ENCODE measurements around the gene NEMP2.
"Not testable (repeated sequence)": the region's sequence is repeated elsewhere in the genome, so short reads cannot be mapped to it uniquely, and the experiment has no call there.

The NEMP2 gene

GRCh38 chr2:190526105-190526750, 8.3 kb downstream of the NEMP2 start:
- no peak for DNase-seq (ENCODE audit: low spot score)

GRCh38 chr2:190524928-190525327, 9.6 kb downstream of the NEMP2 start:
- DNase-seq (ENCODE audit: low spot score), result no peak

DNA sequence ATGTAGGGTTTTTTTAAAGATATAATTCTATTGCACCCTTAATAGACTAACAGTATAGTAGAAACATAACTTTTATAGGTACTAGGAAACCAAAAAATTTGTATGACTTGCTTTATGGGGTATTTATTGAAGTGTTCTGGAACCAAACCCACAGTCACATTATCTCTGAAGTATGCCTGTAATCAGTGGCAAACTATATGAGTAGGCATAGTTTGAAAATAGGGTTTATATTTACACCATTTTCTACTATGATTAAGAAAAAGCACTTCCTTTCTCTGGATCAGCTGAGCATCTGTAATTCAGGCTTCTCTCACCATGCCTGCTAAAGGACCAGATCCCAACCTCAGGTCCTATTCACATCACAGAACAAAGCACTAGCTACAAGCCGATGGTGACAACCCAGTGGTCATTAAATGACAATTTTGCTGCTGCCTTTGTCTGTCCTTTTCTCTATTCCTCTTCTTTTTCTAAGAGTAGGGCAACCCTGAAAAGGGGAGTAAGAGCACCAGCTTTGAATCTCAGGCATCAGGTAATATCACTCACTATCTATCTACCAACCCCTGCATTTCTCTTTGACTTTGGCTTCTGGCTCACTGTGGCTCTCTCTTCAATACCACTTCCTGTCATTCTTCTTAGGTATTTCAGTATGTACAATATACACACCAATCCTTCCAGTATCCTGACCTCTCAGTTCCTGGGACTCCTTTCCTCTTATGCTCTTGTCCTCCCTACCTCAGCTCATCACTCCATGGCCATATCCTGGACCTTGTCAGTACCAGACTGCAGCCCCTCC, 14.4 kb downstream of the NEMP2 start:
- no peak for DNase-seq (ENCODE audit: low spot score)

- no peak for DNase-seq (ENCODE audit: low spot score)
Observed at GRCh38 chr2:190517468-190517867, 17.1 kb downstream of the NEMP2 start.

GRCh38 chr2:190515687-190516086, 18.8 kb downstream of the NEMP2 start:
- no peak for DNase-seq (ENCODE audit: low spot score)

GRCh38 chr2:190514676-190515075, 19.8 kb downstream of the NEMP2 start:
- no peak for DNase-seq (ENCODE audit: low spot score)

GRCh38 chr2:190513877-190514276, 20.6 kb downstream of the NEMP2 start:
- no peak for DNase-seq (ENCODE audit: low spot score)

GRCh38 chr2:190512539-190513095, 21.9 kb downstream of the NEMP2 start:
- DNase-seq (ENCODE audit: low spot score), result no peak

DNA sequence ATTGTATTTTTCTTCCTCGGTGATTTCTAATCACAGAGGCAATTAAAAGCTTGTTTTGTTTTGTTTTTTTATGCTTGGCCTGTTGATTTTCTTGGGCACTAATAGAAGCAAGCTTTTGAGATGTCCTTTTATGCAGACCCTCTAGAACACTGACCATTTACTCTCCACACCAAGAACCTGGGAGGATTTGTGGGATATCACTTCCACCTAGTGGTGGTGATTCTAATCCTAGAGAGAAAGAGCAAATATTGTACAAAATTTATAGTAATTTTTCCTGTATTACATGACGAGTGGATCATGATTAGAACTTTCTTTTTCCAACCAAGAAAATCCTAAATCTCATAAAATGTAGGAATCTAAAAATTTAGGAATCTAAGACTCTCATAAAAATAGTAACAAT, 23.4 kb downstream of the NEMP2 start:
- peak; percentile 59 for DNase-seq (ENCODE audit: low spot score)

- DNase-seq (ENCODE audit: low spot score), result not testable (repeated sequence)
Observed at GRCh38 chr2:190509895-190510294, 24.6 kb downstream of the NEMP2 start.

GRCh38 chr2:190507135-190507534, 27.4 kb downstream of the NEMP2 start:
- DNase-seq (ENCODE audit: low spot score), result peak; percentile 86

DNA sequence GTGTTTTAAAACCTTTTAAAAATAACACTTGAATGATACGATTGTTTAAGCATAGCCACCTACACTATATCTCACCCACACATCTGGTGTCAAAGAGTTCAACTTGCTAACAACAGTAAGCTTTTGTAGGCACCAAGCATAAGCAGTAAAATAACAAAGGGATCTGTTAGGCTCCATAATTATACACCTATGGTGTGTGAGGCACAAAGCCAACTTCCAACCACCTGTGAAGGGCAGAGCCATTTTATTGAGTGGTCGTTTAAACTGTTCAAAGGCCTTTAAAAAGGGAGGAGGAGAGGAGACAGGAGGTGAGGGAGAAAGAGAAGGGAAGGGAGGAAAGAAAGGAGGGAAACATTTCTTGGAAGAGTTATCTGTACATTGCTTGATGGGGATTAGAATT, 27.9 kb downstream of the NEMP2 start:
- peak; percentile 22 for DNase-seq (ENCODE audit: low spot score)

DNA sequence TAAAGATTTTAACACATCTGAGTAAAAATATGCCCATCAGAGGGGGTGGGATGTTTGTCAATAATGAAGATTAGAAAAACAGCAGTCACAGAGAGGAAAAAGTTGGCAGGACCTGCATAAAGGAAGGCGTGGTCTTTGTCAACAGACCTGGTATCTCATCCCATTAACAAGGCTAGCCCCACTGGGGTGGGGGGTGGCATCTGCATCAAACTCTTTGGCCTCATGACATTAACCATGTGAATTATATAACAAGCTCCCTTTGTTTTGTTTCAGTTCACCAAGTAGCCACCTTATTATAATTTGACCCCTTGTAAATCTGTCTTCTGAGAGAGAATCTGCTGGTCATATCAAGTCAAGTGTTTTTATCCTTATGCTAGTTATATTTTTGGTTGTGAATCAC, 28.8 kb downstream of the NEMP2 start:
- no peak for DNase-seq (ENCODE audit: low spot score)

GRCh38 chr2:190504912-190505311, 29.6 kb downstream of the NEMP2 start:
- no peak for DNase-seq (ENCODE audit: low spot score)

DNA sequence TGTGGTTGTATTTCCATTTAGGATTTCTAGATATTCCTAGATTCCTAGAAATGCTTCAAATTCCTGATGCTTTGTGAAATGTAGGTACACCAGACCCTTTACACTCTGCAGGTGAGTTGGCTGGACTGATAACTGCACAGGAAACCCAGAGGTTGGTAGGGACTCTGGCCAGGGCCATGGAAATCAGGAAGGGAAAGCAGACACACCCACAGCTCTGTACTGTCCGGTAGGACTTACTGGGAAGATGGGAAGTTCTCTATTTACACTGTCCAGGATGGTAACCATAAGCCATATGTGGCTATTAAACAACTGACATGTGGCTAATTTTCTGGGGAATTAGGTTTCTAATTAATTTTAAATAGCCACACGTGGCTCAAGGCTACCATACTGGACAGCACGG, 31.4 kb downstream of the NEMP2 start:
- DNase-seq (ENCODE audit: low spot score), result peak; percentile 14

- no peak for DNase-seq (ENCODE audit: low spot score)
Observed at GRCh38 chr2:190501702-190502407, 32.7 kb downstream of the NEMP2 start.

DNA sequence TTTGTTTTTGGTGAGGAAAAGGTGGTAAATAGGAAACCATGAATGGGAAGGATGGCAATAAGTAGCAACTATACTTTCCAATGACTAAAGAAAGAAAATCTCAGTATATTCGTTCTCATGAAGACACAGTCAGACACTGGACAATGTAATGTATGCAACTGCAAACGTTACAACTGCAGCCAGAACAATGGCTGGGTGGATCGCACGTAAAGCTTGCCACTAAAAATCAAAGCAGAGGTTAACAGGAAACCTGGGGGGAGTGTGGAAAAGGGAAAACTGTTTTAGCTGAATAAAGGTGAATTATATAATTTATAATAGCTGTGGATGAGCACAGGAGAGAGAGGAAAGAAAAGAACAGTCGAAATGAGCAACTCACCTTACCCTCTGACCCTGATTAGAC, 33.3 kb downstream of the NEMP2 start:
- DNase-seq (ENCODE audit: low spot score), result no peak

DNA sequence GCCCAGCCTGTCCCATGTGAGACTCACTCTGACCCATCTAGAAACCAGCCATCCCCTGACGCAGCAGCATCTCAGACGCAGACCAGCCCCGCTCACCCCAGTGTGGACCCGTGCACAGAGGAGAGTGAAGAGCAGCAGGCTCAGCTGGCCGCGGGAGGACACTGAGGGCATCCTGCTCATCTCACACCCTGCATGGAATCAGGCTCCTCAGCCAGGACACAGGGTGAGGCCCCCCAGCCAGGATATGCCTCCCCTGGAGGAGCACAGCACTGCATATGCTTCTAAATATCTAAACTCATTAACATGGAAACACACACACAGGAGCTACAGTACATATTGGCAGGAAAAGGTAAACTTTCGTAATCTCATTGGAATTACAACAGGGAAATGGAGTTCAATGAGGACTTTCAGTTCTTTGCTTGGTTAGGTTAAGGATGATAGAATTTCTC, 34.4 kb downstream of the NEMP2 start:
- DNase-seq (ENCODE audit: low spot score), result no peak

DNA sequence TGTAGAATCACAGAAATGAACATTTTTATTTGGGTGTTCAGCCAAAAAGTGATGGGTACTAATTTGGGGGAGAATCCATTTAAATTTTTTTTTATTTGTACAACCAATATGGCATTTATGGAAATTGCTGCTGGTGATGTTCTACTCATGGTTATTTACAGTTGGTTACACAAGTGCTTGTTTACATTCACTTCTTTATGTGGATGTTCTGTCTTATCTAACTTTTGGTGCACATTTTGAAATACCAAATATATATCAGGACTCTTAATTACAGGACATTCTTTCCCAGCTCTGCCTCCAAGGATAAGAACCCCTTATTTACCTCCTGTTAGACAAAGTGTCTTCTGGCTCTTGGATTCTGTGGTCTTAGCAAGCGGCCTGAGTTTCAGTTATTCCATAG, 35.2 kb downstream of the NEMP2 start:
- no peak for DNase-seq (ENCODE audit: low spot score)

- DNase-seq (ENCODE audit: low spot score), result no peak
Observed at GRCh38 chr2:190497428-190497827, 37.1 kb downstream of the NEMP2 start.

GRCh38 chr2:190494600-190495227, 39.8 kb downstream of the NEMP2 start:
- DNase-seq (ENCODE audit: low spot score), result not testable (repeated sequence)

GRCh38 chr2:190493095-190493494, 41.4 kb downstream of the NEMP2 start:
- no peak for DNase-seq (ENCODE audit: low spot score)

Data from cerebellar cortex (tissue), 1 donor.